Right ventricle myocardium inferior (tissue), 1 donor: ENCODE results near the gene VOPP1. TPM values are rescaled to one million over a fixed set of nuclear protein-coding genes. Genes with fewer than 3 reads are reported as not detected.
"Not testable (repeated sequence)": the region's sequence is repeated elsewhere in the genome, so short reads cannot be mapped to it uniquely, and the experiment has no call there.

ENCODE experiments used
- ATAC-seq: fragments of 200-7000 bp; cut with Tn5 transposase; one replicate; pipeline ENCODE4 v1.9.1; 2020; ENCODE audit warnings: mild to moderate bottlenecking, moderate library complexity
- DNase-seq: peaks from one replicate; pipeline ENCODE4 v3.0.0; 2021; ENCODE audit errors: missing footprints
- intact Hi-C: fragments of 100-400 bp; cut with DNase I; formaldehyde crosslinking; loops from one replicate; pipeline ENCODE4 v1.11.0; 2022
- total RNA-seq: library from RNA; stranded (reverse); fragmentation: NEBNext Ultra II Directional; extraction: Animal tissue kit (Norgen Biotek cat#: 25700); gene quantifications from one replicate; pipeline ENCODE4 v1.2.1, GENCODE V29; 2021
- donor health status: DM: no; HTN: yes; CAD: no; lungs with severe emphysema.

The VOPP1 gene
- total RNA-seq, 1 donor from 2014 or later, result 23.1 TPM

DNA sequence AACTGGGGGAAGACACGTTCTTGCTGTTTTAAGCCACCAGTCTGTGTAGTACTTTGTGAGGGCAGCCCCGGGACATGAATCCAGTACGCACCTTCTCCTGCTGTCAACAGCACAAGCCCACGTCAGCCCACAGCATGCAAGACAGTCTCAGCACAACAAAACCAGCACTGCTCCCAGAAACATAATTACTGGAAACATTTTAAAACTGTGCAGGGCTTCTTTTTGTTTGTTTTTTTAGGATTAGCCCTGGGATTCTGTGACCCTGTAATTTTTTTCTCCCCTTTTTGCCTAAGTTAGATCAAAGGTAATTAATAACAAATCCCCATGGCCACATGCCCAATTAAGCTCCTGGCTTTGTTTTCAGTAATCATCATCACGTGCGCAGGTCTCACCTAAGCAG is 87.5 kb downstream of the VOPP1 start:
- no peak for ATAC-seq
- intact Hi-C loops, result no loop called here
- no peak for DNase-seq

- no peak for DNase-seq
- intact Hi-C loops, result no loop called here
Observed at GRCh38 chr7:55484241-55484640, 88.1 kb downstream of the VOPP1 start.

DNA sequence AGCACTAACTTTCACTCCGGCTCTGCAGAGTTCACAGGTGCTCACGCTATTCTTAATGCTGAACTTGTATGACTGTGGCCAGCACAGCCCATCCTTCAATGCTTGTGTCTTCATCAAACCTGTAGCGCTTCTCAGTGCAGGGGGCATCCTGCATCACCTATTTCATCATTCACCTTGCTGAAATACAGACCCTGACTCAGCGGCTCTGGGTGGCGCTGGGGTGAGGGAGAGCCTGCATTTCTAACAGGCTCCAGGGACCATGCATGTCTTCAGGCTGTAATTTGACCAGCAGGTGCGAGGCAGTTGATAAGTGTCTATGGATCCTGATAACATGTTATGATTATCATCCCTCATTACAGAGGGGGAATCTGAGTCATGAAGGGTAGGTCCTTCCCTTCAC is 89.3 kb downstream of the VOPP1 start:
- ATAC-seq, result no peak
- intact Hi-C loops, result no loop called here
- DNase-seq, result no peak

More at GRCh38 chr7:55484241-55484640, 88.1 kb downstream of the VOPP1 start:
- ATAC-seq, result no peak

GRCh38 chr7:55481155-55481554 is 91.1 kb downstream of the VOPP1 start:
- DNase-seq, result no peak
- no peak for ATAC-seq

GRCh38 chr7:55478700-55479099 is 93.6 kb downstream of the VOPP1 start:
- peak; percentile 29 for ATAC-seq
- intact Hi-C loops, result no loop called here
- no peak for DNase-seq

More at GRCh38 chr7:55481155-55481554, 91.1 kb downstream of the VOPP1 start:
- intact Hi-C loops, result no loop called here

DNA sequence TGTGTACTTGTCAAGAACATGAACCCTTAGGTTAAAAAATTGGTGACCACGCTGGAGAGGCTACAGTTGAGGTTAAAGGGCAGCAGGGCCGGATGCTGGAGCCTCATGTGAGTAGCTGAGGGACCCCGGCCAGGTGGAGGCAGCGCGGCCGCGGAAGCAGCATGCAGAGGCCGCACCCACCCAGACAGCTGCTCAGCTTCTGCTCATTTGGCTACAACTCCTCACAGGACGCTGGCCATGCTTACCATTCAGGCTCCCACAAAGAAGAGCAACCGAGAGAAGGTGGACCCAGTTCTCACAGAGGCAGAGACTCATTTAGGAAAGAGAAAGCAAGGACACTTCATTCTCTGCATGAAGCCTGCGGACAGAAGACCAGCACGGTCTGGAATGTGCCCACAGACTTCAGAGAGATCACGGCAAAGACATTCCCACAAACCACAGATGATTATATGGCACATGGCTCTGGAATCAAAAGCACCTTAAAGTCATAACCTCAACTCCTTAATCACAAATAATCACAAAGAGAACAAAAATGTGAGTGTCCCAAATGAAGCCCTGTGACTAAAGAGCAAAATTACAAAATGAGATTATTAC is 94.4 kb downstream of the VOPP1 start:
- intact Hi-C loops, result no loop called here
- ATAC-seq (peak; percentile 48), DNase-seq (no peak)

DNA sequence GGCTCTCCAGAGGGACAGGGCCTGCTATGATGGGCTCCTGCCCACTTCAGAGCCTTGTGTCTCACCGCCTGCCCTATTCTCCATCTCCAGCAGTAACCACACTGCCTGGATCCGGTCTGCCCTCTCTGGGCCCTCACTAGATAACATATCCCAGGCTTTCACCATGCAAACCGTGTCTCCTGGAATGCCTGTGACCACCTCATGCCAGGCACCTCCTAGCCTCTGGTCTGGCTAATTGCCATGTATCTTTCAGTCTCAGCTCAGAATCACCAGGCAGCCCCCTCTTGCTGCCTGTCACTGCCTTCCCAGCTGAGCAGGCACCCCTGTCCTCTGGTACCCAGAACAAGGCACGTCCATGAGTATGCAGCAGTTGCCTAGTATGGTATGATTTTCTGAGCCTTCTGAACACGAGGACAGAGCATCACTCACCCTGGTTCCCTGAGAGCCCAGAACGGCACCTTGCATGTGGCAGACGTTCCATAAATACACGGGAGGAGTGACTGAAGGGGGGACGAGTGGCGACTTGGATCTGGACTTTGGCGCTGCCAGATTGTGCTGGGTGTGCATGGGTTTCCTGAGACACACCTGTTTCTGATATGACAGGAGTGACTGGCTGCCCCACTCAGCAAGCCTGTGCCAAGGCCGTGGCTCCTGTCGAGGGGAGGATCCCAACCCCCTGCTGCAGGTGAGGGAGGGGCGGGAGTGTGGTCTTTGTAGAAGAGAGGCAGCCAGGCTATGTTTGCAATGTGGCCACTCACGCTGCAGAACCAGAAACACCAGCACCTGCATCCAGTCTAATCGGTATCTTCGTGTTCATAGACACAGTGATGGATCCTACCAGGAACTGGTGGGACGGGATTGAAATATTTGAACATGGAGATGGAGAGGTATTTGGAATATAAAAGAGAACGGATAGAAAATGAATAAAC is 95.2 kb downstream of the VOPP1 start:
- DNase-seq (no peak), ATAC-seq (no peak)
- intact Hi-C loops, result no loop called here

- intact Hi-C loops, result no loop called here
- no peak for DNase-seq
- no peak for ATAC-seq
Observed at GRCh38 chr7:55475855-55476803, 96.2 kb downstream of the VOPP1 start.

GRCh38 chr7:55474944-55475854 is 97.1 kb downstream of the VOPP1 start:
- ATAC-seq, result no peak
- no peak for DNase-seq
- intact Hi-C loops, result no loop called here

- intact Hi-C loops, result no loop called here
- no peak for ATAC-seq
Observed at GRCh38 chr7:55473932-55474331, 98.4 kb downstream of the VOPP1 start.

GRCh38 chr7:55472928-55473725 is 99.2 kb downstream of the VOPP1 start:
- DNase-seq (no peak), ATAC-seq (no peak)
- intact Hi-C loops, result no loop called here

More at GRCh38 chr7:55473932-55474331, 98.4 kb downstream of the VOPP1 start:
- DNase-seq, result no peak

DNA sequence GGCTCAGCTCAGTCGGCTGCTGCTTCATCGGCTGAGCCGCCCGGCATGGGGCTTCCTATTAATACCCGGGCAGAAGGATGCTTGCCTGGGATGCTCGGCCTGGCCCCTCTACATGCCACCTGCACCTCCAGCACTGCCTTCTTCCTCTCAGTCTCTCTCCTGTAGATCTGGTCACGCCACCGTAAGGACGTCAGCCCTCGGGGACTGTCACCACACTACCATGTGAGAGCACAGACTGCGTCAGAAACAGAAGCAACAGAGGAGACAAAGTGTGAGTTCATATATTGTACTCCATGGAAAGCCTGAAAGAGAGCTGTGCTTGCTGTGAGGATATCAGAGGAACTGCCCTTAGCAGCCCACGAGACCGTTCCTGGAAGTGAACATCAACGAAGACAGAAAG is 99.9 kb downstream of the VOPP1 start:
- intact Hi-C loops, ATAC-seq, DNase-seq: not testable (repeated sequence)

DNA sequence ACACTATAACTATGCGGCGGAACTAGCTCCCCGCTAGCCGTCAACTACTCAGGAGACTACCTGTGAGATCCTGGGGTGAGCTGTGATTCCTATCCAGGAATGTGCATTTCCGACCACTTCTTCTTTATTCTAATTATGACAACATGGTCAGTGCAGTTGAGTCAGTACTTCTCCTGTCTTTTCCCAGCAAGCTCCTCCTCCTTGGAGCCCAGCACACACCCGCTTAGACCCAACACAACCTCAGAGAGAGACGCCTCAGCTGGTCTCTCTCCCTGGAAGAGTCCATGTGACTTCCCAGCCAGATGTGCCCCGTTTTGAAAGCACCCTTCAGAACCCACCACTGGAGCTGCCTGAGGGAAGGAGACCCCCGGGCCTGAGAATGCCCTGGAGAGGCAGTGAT is 100.7 kb downstream of the VOPP1 start:
- DNase-seq, intact Hi-C loops, ATAC-seq: not testable (repeated sequence)

- intact Hi-C loops, result no loop called here
Observed at GRCh38 chr7:55470261-55470660, 102.0 kb downstream of the VOPP1 start.

GRCh38 chr7:55469721-55470120 is 102.6 kb downstream of the VOPP1 start:
- ATAC-seq (no peak), DNase-seq (no peak)
- intact Hi-C loops, result no loop called here

More at GRCh38 chr7:55470261-55470660, 102.0 kb downstream of the VOPP1 start:
- ATAC-seq (no peak), DNase-seq (no peak)

GRCh38 chr7:55469271-55469681 is 103.0 kb downstream of the VOPP1 start:
- DNase-seq (no peak), ATAC-seq (no peak)
- intact Hi-C loops, result no loop called here

DNA sequence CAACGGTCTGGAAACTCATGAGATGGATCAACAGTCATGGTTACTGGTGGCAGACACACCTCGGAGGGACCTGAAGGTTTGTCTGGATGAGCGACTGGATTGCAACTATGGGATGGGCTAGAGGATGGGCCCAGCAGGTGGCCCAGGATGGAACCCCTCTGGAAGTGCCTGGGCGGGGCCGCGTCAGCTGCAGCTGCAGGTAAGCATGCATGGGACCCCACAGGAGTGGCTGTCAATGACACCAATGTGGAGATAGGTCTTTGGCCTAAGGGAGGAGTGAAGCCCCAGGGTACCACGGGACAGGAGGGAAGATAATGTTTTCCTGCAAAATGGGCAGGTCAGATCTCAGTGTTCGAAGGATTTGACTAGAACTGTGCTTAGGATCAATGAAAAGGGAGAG is 103.8 kb downstream of the VOPP1 start:
- intact Hi-C loops, result no loop called here
- DNase-seq, result no peak
- no peak for ATAC-seq
